ENCODE data around the gene DVL3. TPM values are rescaled to one million over a fixed set of nuclear protein-coding genes. Genes with fewer than 3 reads are reported as not detected.

Gene DVL3
- total RNA-seq, 2 donors from 2014 or later, result 52.3 to 60.3 TPM

Other genes starting within 250 kb of the DVL3 start
- 10 to 100 TPM; 16.3 to 33.6 TPM for gene ABCC5, start 137.5 kb upstream of the DVL3 start, total RNA-seq
- gene HTR3D, start 123.6 kb upstream of the DVL3 start, total RNA-seq, result not detected
- not detected for gene HTR3C, start 102.3 kb upstream of the DVL3 start, total RNA-seq
- not detected for gene HTR3E, start 58.3 kb upstream of the DVL3 start, total RNA-seq
- 10 to 100 TPM; 63.0 to 91.9 TPM for gene EIF2B5, start 20.0 kb upstream of the DVL3 start, total RNA-seq
- gene AP2M1, start 19.5 kb downstream of the DVL3 start, total RNA-seq, result 100 to 1,000 TPM; 190 to 242 TPM
- gene ABCF3, start 30.8 kb downstream of the DVL3 start, total RNA-seq, result 100 to 1,000 TPM; 102 to 144 TPM
- gene VWA5B2, start 74.2 kb downstream of the DVL3 start, total RNA-seq, result not detected
- 10 to 100 TPM; 52.2 to 80.2 TPM for gene ALG3, start 93.6 kb downstream of the DVL3 start, total RNA-seq
- gene EEF1AKMT4, start 94.3 kb downstream of the DVL3 start, total RNA-seq, result 10 to 100 TPM; 11.9 to 16.8 TPM
- 1 to 10 TPM in 1 of 2 donors, under 1 TPM in 1; 0.53 to 1.2 TPM for gene CAMK2N2, start 106.2 kb downstream of the DVL3 start, total RNA-seq
- gene ECE2, start 120.6 kb downstream of the DVL3 start, total RNA-seq, result not detected
- 100 to 1,000 TPM; 285 to 328 TPM for gene PSMD2, start 143.9 kb downstream of the DVL3 start, total RNA-seq
- gene EIF4G1, start 159.2 kb downstream of the DVL3 start, total RNA-seq, result 100 to 1,000 TPM; 535 to 855 TPM
- gene FAM131A, start 182.2 kb downstream of the DVL3 start, total RNA-seq, result 1 to 10 TPM; 3.2 to 5.8 TPM
- 10 to 100 TPM in 1 of 2 donors, 1 to 10 TPM in 1; 6.5 to 10.5 TPM for gene CLCN2, start 206.2 kb downstream of the DVL3 start, total RNA-seq
- gene POLR2H, start 206.3 kb downstream of the DVL3 start, total RNA-seq, result 100 to 1,000 TPM; 111 to 142 TPM
- gene THPO, start 222.8 kb downstream of the DVL3 start, total RNA-seq, result not detected
- gene CHRD, start 224.7 kb downstream of the DVL3 start, total RNA-seq, result not detected